ENCODE data around the gene MAPT.

DNA sequence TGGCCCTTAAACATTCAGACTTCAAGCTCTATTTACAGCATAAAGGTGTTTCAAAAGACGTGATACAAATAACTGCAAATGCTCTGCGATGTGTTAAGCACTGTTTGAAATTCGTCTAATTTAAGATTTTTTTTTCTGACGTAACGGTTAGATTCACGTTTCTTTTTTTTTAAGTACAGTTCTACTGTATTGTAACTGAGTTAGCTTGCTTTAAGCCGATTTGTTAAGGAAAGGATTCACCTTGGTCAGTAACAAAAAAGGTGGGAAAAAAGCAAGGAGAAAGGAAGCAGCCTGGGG is 681 bp upstream of the MAPT start:
- TF ChIP-seq, protein P1, sequence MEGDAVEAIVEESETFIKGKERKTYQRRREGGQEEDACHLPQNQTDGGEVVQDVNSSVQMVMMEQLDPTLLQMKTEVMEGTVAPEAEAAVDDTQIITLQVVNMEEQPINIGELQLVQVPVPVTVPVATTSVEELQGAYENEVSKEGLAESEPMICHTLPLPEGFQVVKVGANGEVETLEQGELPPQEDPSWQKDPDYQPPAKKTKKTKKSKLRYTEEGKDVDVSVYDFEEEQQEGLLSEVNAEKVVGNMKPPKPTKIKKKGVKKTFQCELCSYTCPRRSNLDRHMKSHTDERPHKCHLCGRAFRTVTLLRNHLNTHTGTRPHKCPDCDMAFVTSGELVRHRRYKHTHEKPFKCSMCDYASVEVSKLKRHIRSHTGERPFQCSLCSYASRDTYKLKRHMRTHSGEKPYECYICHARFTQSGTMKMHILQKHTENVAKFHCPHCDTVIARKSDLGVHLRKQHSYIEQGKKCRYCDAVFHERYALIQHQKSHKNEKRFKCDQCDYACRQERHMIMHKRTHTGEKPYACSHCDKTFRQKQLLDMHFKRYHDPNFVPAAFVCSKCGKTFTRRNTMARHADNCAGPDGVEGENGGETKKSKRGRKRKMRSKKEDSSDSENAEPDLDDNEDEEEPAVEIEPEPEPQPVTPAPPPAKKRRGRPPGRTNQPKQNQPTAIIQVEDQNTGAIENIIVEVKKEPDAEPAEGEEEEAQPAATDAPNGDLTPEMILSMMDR (IDR thresholded peaks at IDR 0.05): no peak
- no peak for TF ChIP-seq EZH2 (IDR thresholded peaks at IDR 0.05)
- no peak for TF ChIP-seq EZH2phosphoT487 (IDR thresholded peaks at IDR 0.05)
